Trophoblast cell (in vitro differentiated cells and primary cell): ENCODE data around the gene ARID5A.

Experiments used
- DNase-seq, 2 donors: peaks; one replicate each; pipeline ENCODE4 v3.0.0-alpha.2; 2016
- H2AFZ ChIP-seq: 2 replicates; pipeline ENCODE4 v1.6.1; 2013; ENCODE audit warnings: low read length, moderate library complexity, mild to moderate bottlenecking; ENCODE audit not compliant: insufficient read depth, poor library complexity
- H2AK5ac ChIP-seq: 2 replicates; pipeline ENCODE4 v1.6.1; 2013; ENCODE audit warnings: mild to moderate bottlenecking, low read length
- H2BK120ac ChIP-seq: 2 replicates; pipeline ENCODE4 v1.6.1; 2013; ENCODE audit warnings: low read length, mild to moderate bottlenecking, moderate library complexity; ENCODE audit not compliant: insufficient read depth, poor library complexity
- H2BK12ac ChIP-seq: 2 replicates; pipeline ENCODE4 v1.6.1; 2013; ENCODE audit warnings: mild to moderate bottlenecking, low read length, moderate library complexity
- H2BK5ac ChIP-seq: 2 replicates; pipeline ENCODE4 v1.6.1; 2013; ENCODE audit warnings: low read length, low read depth, moderate library complexity, mild to moderate bottlenecking; ENCODE audit not compliant: poor library complexity
- H3K14ac ChIP-seq: 2 replicates; pipeline ENCODE4 v1.6.1; 2013; ENCODE audit warnings: mild to moderate bottlenecking, low read length
- H3K18ac ChIP-seq: 2 replicates; pipeline ENCODE4 v1.6.1; 2013; ENCODE audit warnings: mild to moderate bottlenecking, low read length
- H3K23ac ChIP-seq: 2 replicates; pipeline ENCODE4 v1.6.1; 2013; ENCODE audit warnings: low read length
- H3K27ac ChIP-seq: 2 replicates; pipeline ENCODE4 v1.5.1; 2013; ENCODE audit warnings: low read depth, mild to moderate bottlenecking, inconsistent platforms, low read length, moderate library complexity
- H3K27me3 ChIP-seq: 2 replicates; pipeline ENCODE4 v1.6.1; 2013; ENCODE audit warnings: inconsistent platforms, mild to moderate bottlenecking, low read length, moderate library complexity; ENCODE audit not compliant: insufficient read depth
- H3K36me3 ChIP-seq, 2 experiments: 1 replicate in 1 of 2; 2 replicates in 1 of 2; pipeline ENCODE4 v1.6.1; 2013; ENCODE audit warnings: low read length in 2 of 2, mild to moderate bottlenecking in 2 of 2, moderate library complexity in 1 of 2; ENCODE audit not compliant: insufficient read depth in 2 of 2, control insufficient read depth in 1 of 2
- H3K4ac ChIP-seq: 2 replicates; pipeline ENCODE4 v1.6.1; 2013; ENCODE audit warnings: low read depth, mild to moderate bottlenecking, low read length, moderate library complexity
- H3K4me1 ChIP-seq, 2 experiments: 1 replicate in 1 of 2; 2 replicates in 1 of 2; pipeline ENCODE4 v1.6.1; 2013; ENCODE audit warnings: low read length in 2 of 2, mild to moderate bottlenecking in 2 of 2, moderate library complexity in 1 of 2; ENCODE audit not compliant: insufficient read depth in 2 of 2, control insufficient read depth in 1 of 2
- H3K4me2 ChIP-seq: 2 replicates; pipeline ENCODE4 v1.6.1; 2013; ENCODE audit warnings: inconsistent platforms, mild to moderate bottlenecking, low read length, moderate library complexity
- H3K4me3 ChIP-seq: 2 replicates; pipeline ENCODE4 v1.5.1; 2013; ENCODE audit warnings: mild to moderate bottlenecking, low read depth, low read length, inconsistent platforms
- H3K79me1 ChIP-seq: one replicate; pipeline ENCODE4 v1.6.1; 2013; ENCODE audit warnings: low read length
- H3K79me2 ChIP-seq: 2 replicates; pipeline ENCODE4 v1.6.1; 2013; ENCODE audit warnings: low read length, mild to moderate bottlenecking; ENCODE audit not compliant: control insufficient read depth, insufficient read depth, poor library complexity
- H3K9ac ChIP-seq: 2 replicates; pipeline ENCODE4 v1.6.1; 2013; ENCODE audit warnings: mild to moderate bottlenecking, low read length
- H3K9me3 ChIP-seq: 2 replicates; pipeline ENCODE4 v1.6.1; 2013; ENCODE audit warnings: low read depth, mild to moderate bottlenecking, control low read depth, inconsistent platforms, low read length; ENCODE audit not compliant: insufficient read depth
- H4K12ac ChIP-seq: 2 replicates; pipeline ENCODE4 v1.6.1; 2013; ENCODE audit warnings: low read depth, mild to moderate bottlenecking, low read length, moderate library complexity
- H4K8ac ChIP-seq: 2 replicates; pipeline ENCODE4 v1.6.1; 2013; ENCODE audit warnings: low read depth, mild to moderate bottlenecking, low read length, moderate library complexity
- H4K91ac ChIP-seq: one replicate; pipeline ENCODE4 v1.6.1; 2013; ENCODE audit warnings: low read depth, mild to moderate bottlenecking, low read length, moderate library complexity
- whole genome bisulfite sequencing: extraction: QIAGEN DNeasy Blood & Tissue Kit; methylation state at CpG from one replicate; pipeline ENCODE4 v1.1.7; 2013; ENCODE audit warnings: missing lambda C conversion rate; ENCODE audit not compliant: insufficient read length, insufficient coverage; ENCODE audit errors: extremely low coverage; 5-methylcytosine and 5-hydroxymethylcytosine counted together

The ARID5A gene

DNA sequence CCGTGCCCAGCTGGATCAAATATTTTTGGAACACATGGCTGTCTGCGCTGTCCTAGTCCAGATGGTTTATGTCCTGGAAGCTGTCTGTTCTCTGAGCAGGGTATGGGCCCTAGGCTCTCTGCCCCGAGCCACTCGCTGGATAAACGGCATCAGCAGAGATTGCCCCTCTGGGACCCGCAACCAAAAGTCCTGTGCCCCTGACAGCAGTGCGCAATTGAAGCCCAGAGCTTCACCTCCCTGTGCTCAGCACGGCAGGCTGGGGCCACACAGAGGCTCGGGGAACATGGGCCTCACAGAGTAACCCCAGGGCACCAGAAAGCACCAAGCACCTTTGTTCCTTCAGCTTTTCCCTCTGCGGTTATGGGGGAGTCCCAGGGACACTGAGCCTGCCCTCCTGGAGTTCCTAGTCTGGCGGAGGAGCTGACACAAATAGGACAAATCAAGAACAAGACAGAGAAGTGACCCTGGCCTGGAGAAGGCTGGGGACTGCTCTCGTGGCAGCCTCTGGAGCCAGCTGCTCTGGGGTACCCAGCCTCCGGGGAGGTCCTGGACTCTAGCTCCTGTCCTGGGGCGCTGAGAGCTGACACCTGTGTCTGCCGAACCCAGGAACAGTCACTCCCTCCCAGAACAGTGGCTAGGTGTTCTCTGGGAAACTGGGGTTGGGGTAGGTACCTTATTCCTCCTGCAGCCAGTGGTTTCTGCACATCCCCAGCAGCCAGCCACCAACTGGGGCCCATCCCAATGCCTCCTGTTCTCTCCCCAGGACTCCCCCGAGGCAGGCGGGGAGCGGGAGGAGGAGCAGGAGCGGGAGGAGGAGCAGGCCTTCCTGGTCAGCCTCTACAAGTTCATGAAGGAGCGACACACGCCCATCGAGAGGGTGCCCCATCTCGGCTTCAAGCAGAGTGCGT is 12.3 kb downstream of the ARID5A start:
- no peak for DNase-seq
- H3K36me3 ChIP-seq, result no peaks in the 10 kb centered on the region

DNA sequence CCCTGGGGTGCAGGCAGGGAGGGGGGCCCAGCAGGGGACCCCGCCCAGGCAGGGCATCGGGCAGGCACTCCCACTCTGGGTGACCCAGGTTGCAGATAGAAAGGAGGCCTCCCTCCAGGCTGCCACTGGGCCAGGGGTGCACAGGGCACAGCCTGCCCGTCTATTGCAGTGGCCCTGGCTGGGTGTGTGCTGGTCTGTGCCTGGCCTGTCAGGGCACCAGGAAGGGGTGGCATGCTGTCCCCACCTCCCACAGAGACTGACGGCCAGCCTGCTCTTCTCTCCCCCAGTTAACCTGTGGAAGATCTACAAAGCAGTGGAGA is 12.9 kb downstream of the ARID5A start:
- no peak overlapping the region for H3K27ac ChIP-seq
- no peaks in the 10 kb centered on the region for H3K79me1 ChIP-seq
- no peak overlapping the region for H3K18ac ChIP-seq
- no peaks in the 10 kb centered on the region for H3K36me3 ChIP-seq
- H4K12ac ChIP-seq, result no peak overlapping the region
- H3K4ac ChIP-seq, result no peak overlapping the region
- no peak overlapping the region for H3K23ac ChIP-seq
- H3K4me2 ChIP-seq, result no peak overlapping the region
- H2AFZ ChIP-seq, result no peak overlapping the region
- H3K79me2 ChIP-seq, result no peaks in the 10 kb centered on the region
- H2BK120ac ChIP-seq, result no peak overlapping the region
- no peak overlapping the region for H2BK5ac ChIP-seq
- WGBS, result no CpG with 5 or more reads among the region's 4 CpGs
- H3K9ac ChIP-seq, result no peak overlapping the region
- no peak overlapping the region for H2AK5ac ChIP-seq
- no peak for DNase-seq
- no peak overlapping the region for H3K14ac ChIP-seq
- H3K4me3 ChIP-seq, result no peak overlapping the region
- no peaks in the 10 kb centered on the region for H3K27me3 ChIP-seq
- H2BK12ac ChIP-seq, result no peak overlapping the region
- H4K8ac ChIP-seq, result no peak overlapping the region
- H3K9me3 ChIP-seq, result peaks cover 5% of the 10 kb centered on the region
- peaks cover 2% of the 10 kb centered on the region in 2 experiments for H3K4me1 ChIP-seq
- no peak overlapping the region for H4K91ac ChIP-seq

More for the DNA sequence above, 12.3 kb downstream of the ARID5A start:
- WGBS, result no CpG with 5 or more reads among the region's 24 CpGs
- Histone ChIP-seq H3K79me2 (no peaks in the 10 kb centered on the region), H3K18ac (no peak overlapping the region), H3K4ac (no peak overlapping the region), H2AFZ (no peak overlapping the region), H3K4me1 (peaks cover 2% of the 10 kb centered on the region in 2 experiments), H2BK12ac (no peak overlapping the region), H3K9me3 (peaks cover 5% of the 10 kb centered on the region), H2BK5ac (no peak overlapping the region), H3K27ac (no peak overlapping the region), H2AK5ac (no peak overlapping the region), H4K8ac (no peak overlapping the region), H3K27me3 (no peaks in the 10 kb centered on the region), H3K23ac (no peak overlapping the region), H2BK120ac (no peak overlapping the region), H3K4me2 (no peak overlapping the region), H3K14ac (no peak overlapping the region), H3K9ac (no peak overlapping the region), H3K79me1 (no peaks in the 10 kb centered on the region), H4K12ac (no peak overlapping the region), H4K91ac (no peak overlapping the region), H3K4me3 (no peak overlapping the region)

DNA sequence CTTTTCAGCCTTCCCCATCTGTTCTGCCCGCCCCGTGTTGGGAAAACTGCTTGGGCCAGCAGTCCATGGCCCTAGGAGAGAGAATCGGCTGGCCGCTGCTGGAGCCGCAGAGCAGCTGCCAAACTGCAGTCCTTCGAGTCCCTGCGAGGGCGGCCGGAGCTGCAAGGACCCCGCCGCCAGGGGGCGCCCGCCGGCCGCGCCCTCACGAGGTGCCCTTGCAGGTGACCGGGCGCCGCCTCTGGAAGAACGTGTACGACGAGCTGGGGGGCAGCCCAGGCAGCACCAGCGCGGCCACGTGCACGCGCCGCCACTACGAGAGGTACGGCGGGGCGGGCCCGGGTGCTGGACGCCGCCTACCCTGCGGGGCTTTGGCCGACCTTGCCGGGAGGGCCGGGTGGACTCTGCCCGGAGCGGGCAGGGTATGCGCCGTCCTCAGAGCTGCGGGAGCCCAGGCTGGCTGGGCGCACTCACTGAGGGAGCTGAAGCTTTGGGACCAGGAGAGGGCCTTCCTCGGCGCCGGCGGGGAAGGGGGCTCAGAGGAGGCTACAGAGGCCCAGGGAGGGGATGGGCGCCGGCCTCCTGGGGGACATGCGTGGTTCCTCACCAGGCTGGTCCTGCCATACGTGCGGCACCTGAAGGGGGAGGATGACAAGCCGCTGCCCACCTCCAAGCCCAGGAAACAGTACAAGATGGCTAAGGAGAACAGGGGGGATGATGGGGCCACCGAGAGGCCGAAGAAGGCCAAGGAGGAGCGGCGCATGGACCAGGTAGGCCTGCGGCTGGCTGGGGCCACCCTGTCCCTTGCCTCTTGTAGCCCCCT is 13.6 kb downstream of the ARID5A start:
- H3K27me3 ChIP-seq, result no peaks in the 10 kb centered on the region
- peaks cover 2% of the 10 kb centered on the region in 2 experiments for H3K4me1 ChIP-seq
- no peak overlapping the region for H2BK5ac ChIP-seq
- H2AK5ac ChIP-seq, result no peak overlapping the region
- no peak overlapping the region for H4K12ac ChIP-seq
- H2AFZ ChIP-seq, result no peak overlapping the region
- H3K14ac ChIP-seq, result no peak overlapping the region
- H3K18ac ChIP-seq, result no peak overlapping the region
- H3K27ac ChIP-seq, result no peak overlapping the region
- no peak overlapping the region for H4K91ac ChIP-seq
- no peak overlapping the region for H4K8ac ChIP-seq
- H3K36me3 ChIP-seq, result no peaks in the 10 kb centered on the region
- H2BK12ac ChIP-seq, result no peak overlapping the region
- H3K79me2 ChIP-seq, result no peaks in the 10 kb centered on the region
- no peak overlapping the region for H3K9ac ChIP-seq
- H3K4me3 ChIP-seq, result no peak overlapping the region
- peaks cover 5% of the 10 kb centered on the region for H3K9me3 ChIP-seq
- WGBS, result no CpG with 5 or more reads among the region's 61 CpGs
- H3K23ac ChIP-seq, result no peak overlapping the region
- no peak overlapping the region for H3K4me2 ChIP-seq
- DNase-seq, result peak; percentile 52 to 77
- H3K79me1 ChIP-seq, result no peaks in the 10 kb centered on the region
- H3K4ac ChIP-seq, result no peak overlapping the region
- no peak overlapping the region for H2BK120ac ChIP-seq

DNA sequence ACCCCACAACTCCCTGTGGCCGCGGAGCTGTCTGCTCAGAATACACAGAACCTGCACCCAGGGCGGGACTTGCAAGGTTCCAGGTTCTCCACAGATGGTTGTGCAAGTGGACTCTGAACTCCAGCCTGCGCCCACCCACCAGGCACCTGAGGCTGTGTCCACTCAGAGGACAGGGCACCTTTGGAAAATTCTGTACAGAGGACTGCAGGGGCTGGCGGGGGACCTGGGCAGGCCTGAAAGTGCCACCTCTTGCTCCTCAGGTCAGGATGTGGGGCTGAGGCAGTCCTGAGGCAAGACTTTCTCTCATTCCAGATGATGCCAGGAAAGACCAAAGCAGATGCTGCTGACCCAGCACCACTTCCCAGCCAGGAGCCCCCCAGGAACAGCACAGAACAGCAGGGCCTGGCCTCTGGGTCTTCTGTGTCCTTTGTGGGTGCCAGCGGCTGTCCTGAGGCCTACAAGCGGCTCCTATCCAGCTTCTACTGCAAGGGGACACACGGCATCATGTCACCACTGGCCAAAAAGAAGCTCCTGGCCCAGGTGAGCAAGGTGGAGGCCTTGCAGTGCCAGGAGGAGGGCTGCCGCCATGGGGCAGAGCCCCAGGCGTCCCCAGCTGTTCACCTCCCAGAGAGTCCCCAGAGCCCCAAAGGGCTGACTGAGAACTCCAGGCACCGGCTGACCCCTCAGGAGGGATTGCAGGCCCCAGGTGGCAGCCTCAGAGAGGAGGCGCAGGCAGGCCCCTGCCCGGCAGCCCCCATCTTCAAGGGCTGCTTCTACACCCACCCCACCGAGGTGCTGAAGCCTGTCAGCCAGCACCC is 14.4 kb downstream of the ARID5A start:
- Histone ChIP-seq H2AFZ (no peak overlapping the region), H3K9ac (no peak overlapping the region), H4K91ac (no peak overlapping the region), H2AK5ac (no peak overlapping the region), H3K23ac (no peak overlapping the region), H2BK5ac (no peak overlapping the region), H4K8ac (no peak overlapping the region), H3K14ac (no peak overlapping the region), H2BK120ac (no peak overlapping the region), H4K12ac (no peak overlapping the region), H3K9me3 (peaks cover 5% of the 10 kb centered on the region), H3K79me1 (no peaks in the 10 kb centered on the region), H3K4ac (no peak overlapping the region), H3K4me3 (no peak overlapping the region), H3K4me1 (peaks cover 2% of the 10 kb centered on the region in 2 experiments), H3K79me2 (no peaks in the 10 kb centered on the region), H3K18ac (no peak overlapping the region), H2BK12ac (no peak overlapping the region), H3K27me3 (no peaks in the 10 kb centered on the region), H3K4me2 (no peak overlapping the region), H3K36me3 (no peaks in the 10 kb centered on the region), H3K27ac (no peak overlapping the region)
- WGBS, result no CpG with 5 or more reads among the region's 14 CpGs
- DNase-seq, result no peak
